Non-pigmented ciliary epithelial cell (primary cell): ENCODE data around the gene IFT27.
"Not testable (repeated sequence)": the region's sequence is repeated elsewhere in the genome, so short reads cannot be mapped to it uniquely, and the experiment has no call there.

Experiments used
- DNase-seq: peaks from one replicate; pipeline ENCODE4 v3.0.0-alpha.2; 2010; ENCODE audit warnings: low read depth

Gene IFT27

DNA sequence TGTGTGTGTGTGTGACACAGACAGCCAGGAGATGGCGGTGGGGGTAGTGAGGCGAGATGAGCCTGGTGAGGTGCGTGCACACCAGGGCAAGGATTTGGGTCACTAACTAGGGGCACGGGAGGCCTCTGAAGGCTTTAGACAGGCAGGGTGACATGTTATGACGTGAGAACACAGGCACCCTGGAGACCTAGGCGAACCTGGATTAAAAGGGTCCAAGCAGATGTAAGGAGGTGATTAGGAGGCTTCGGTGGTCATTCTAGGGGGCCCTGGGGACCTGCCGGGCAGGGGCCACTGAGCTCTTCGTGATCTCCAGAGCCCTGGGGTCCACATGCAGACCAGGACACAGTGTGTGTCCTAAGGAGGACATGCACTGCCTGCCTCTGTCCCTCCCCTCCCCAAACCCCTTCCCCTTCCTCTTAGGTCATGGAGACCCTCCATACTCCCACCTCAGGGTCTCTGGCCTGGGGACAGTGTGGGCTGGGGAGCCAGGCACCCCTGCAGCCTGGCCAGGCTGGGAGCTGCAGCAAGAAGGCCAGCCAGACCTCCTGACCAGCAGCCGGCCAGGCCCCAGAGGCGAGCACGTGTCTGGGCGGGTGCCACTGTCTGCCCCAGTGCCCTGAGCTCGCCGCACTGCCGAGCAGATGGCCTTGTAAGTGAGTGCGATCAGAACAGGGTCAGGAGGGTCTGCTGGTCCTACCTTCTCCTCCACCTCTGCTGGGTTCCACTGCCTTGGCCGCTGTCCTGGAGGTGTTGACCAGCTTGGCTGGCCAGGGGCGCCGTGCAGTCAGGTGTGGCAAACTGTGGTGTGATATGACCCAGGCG is 32.1 kb downstream of the IFT27 start:
- DNase-seq, result no peak

- no peak for DNase-seq
Observed at GRCh38 chr22:36743011-36743410, 32.9 kb downstream of the IFT27 start.

DNA sequence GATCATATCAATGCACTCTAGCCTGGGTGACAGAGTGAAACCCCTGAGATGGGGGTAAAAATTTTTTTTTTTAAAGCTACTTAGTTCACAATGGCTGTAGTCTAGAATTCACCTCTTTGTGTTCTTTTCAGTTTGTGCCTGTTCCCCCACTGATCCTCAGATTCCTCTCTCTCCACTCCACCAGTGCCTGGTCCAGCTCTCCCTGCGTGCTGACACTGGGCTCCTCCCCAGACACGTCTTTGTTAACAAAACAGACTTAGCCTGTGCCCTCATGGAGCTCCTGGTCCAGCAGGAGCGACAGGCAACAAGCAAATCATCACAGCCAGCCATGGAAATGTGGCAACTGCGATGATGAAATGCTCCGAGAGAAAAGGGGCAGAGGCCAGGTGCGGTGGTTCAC is 34.0 kb downstream of the IFT27 start:
- DNase-seq, result no peak

DNA sequence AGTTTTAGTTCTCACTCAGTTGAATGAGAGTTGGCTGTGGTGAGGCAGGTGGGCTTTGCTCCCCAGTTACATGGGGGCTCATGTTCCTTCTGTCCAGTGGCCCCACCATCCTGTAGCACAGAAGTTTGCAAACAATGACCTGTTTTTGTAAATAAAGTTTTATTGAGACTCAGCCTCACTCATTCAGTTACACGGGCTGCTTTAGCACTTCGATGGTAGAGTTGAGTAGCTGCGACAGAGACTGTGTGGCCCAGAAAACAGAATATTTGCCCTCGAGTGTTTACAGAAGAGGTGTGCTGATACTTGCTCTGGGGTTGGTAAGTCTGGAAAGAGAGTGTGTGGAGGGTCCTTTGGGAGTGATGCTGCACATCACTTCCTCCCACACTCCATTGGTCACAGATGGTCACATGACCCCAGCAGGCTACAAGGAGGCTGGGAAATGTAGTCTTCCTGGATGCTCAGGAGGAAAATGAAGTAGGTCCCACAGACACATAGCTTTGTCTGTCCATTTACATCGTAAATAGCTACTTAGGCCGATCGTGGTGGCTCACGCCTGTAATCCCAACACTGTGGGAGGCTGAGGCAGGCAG is 34.6 kb downstream of the IFT27 start:
- DNase-seq, result no peak

DNA sequence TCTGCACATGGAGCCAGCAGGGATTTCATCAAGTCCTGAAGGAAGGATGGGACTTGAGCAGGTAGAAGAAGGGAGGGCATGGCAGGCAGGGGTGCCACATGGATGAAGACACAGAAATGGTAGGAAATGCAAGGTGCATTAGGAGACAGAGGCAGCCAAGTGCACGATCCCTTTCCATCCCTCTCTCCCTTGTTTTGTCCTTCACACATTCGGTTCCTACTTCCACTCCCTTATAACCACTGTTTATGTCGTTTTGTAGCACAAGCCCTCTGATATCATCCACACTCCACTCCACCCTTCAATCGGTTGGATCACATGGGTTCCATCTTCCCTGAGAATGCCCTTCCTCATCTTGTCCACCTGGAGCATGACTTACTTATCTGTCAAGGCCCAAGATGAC is 35.2 kb downstream of the IFT27 start:
- DNase-seq, result no peak

GRCh38 chr22:36739185-36739584 is 36.7 kb downstream of the IFT27 start:
- no peak for DNase-seq

DNA sequence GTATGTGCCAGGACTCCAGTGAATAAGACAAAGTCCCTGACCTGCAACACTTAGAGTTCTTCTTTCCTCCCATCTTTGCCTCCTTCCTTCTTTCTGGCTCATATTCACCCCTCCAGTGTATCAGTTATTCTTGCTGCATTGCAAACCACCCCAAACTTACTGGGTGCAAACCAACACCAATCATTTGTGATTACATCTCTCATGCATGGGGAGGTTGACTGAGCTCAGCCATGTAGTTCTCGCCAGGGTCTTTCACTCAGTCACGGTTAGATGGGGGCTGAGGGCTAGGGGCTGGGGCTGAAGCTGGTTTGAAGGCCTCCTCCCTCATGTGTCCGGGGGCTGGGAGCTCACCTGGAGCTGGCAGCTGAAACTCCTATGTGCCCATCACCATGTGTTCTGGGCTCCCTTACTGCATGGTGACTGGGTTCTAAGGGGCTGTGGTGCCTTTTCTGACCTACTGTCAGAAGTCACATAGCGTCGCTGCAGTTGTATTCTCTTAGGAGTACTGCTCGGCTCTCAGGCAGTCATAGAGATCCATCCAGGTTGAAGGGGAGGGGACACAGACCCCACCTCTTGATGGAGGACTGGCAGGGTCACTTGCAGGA is 37.4 kb downstream of the IFT27 start:
- no peak for DNase-seq

DNA sequence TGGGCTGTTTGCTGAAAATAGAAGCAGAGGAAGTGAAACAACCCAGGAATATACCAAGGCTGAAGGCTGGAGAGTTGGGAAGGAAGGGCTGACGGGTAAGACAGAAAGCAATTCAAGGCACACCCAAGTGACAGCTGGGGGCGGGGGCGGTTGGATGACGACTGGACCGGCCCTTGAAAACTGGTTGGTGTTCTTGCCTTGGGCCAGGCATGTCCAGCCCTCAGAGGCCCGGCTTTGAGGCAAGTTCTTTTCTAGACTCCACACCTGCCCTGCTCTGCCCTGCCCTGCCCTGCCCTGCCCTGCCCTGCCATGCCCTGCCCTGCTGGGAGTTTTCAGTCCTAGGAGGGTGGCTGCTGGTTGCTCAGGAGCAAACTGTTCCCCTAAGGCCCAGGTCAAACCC is 38.1 kb downstream of the IFT27 start:
- DNase-seq, result no peak

GRCh38 chr22:36736701-36737320 is 39.1 kb downstream of the IFT27 start:
- no peak for DNase-seq

GRCh38 chr22:36734171-36735058 is 41.5 kb downstream of the IFT27 start:
- DNase-seq, result no peak

GRCh38 chr22:36733271-36733670 is 42.6 kb downstream of the IFT27 start:
- no peak for DNase-seq

- DNase-seq, result no peak
Observed at GRCh38 chr22:36732609-36733008, 43.3 kb downstream of the IFT27 start.

DNA sequence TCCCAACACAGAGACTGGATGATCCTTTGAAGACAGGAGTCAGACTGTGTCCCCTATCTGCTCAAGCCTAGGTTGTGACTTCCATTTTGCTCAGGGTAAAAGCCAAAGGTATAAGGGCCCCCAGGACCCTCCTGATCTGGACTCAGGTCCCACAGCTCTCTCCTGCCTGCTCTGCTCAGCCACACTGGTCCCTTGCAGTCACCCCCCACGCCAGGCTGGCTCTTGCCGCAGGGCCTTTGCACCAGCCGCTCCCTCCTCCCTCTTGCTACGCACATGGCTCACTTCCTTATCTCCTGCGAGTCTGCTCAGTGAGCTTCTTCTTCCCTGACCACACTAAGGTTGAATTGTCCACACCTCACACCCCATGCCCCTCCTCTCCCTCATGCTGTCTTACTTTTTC is 44.0 kb downstream of the IFT27 start:
- no peak for DNase-seq

- not testable (repeated sequence) for DNase-seq
Observed at GRCh38 chr22:36731321-36731720, 44.6 kb downstream of the IFT27 start.

- no peak for DNase-seq
Observed at GRCh38 chr22:36730176-36730858, 45.6 kb downstream of the IFT27 start.

GRCh38 chr22:36729321-36729720 is 46.6 kb downstream of the IFT27 start:
- no peak for DNase-seq

GRCh38 chr22:36728505-36728904 is 47.4 kb downstream of the IFT27 start:
- DNase-seq, result no peak

DNA sequence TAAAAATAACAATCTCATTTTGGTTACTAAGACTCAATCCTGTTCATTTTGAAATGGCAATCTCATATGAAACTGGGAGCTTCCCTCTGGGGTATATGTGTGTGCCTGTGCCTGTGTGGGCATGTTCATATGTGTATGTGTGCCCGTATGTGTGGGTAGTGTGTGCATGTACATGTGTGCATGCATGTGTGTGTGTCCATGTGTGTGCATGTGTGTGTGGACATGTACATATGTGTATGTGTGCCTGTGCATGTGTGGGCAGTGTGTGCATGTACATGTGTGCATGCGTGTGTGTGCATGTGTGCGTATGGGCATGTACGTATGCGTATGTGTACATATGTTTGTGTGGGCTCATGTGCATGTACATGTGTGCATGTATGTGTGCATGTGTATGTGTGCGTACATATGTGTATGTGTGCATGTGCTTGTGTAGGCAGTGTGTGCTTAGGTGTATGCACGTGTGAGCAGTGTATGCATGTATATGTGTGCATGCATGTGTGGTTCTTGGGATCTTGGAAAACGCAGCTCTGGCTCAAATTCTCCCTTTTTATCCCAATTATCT is 47.9 kb downstream of the IFT27 start:
- no peak for DNase-seq

DNA sequence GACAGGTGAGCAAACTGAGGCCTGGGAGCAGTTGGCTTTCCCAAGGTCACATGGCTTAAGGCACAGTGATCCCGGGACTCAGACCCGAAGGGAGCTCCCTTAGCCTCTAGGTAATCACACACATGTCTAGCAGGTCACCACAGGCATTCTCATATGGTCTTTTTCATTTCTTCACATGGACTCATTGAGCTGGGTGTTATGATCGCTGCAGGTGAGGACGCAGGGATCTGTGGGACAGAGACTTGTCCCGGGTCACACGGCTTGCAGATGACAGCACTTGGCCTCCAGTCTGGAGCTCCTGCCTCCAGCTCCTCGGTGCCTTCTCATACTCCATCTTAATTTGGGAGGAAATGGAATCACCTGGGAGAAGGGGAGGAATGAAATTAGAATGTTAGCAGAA is 48.8 kb downstream of the IFT27 start:
- DNase-seq, result no peak

DNA sequence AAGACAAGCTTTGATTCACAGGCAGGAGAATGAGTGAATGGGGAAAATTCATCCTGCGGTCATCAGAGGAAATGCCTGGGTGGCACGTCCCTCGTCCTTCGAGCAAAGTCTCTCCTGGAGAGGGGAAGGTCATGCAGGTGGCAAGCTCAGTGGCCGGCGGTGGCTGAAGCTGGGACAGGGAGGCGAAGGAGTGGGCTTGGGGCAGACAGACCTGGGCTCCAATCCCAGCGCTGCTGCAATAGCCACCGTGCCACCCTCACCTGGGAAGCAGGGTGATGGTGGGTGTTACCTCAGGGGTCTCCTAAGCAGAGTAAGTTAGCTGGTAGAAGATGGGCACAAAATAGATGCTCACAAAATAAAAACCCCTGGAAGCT is 49.9 kb downstream of the IFT27 start:
- DNase-seq, result no peak

DNA sequence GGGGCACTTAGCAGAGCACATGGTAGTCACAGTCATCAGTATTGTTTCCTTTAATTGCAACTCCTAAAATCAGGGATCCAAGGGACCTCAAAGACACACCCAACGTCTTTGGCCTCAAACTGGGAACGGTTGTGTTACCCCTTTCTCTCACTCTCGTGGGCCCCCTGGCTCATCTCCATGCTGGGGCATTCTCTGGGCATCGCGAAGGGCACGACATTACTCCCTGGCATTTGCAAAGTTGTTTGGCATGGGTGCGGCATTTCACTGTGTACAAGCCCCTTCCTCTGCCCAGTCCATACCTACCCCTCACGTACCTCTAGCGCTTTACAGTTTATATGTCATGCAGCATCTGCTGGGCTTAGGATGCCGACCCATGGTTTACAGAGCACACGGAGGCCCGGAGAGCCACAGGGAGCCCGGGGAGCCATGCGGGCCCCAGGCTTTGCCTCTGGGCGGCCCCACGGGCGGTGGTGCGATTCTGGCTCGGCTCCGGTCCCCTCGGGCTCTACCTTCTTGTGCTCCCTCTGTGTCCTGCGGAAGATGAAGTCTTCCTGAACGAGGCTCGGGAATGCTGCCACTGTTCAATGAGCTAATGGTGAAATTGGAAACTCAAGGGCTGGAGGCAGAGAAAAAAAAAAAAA is 50.4 kb downstream of the IFT27 start:
- DNase-seq, result no peak
